Activated CD8-positive, alpha-beta memory T cell treated with anti-CD3 and anti-CD28 coated beads, Interleukin-2, amount 10 ng/mL, durations not matched to agents 7 days and 5 days (primary cell): ENCODE data around the gene ETS1. TPM values are rescaled to one million over a fixed set of nuclear protein-coding genes. Genes with fewer than 3 reads are reported as not detected.

Source experiments
- ATAC-seq: fragments of 150-1000 bp; cut with Tn5 transposase; one replicate; pipeline ENCODE4 v1.10.0; 2021; ENCODE audit warnings: moderate library complexity
- CTCF ChIA-PET: fragments of 350-600 bp; sonication (Branson Sonifier 250); formaldehyde crosslinking; loops from one replicate; lab custom pipeline; 2021; ENCODE audit warnings: antibody characterized with exemption; lab: Charles Lee
- DNase-seq: peaks from one replicate; pipeline ENCODE4 v3.0.0-alpha.2; 2020
- H3K27ac Mint-ChIP-seq: one replicate; pipeline ENCODE4 v1.8.0; 2021; ENCODE audit warnings: mild to moderate bottlenecking, mixed read lengths
- H3K27me3 Mint-ChIP-seq: one replicate; pipeline ENCODE4 v1.8.0; 2021; ENCODE audit warnings: mixed read lengths
- H3K36me3 Mint-ChIP-seq: one replicate; pipeline ENCODE4 v1.8.0; 2021; ENCODE audit warnings: mild to moderate bottlenecking, mixed read lengths
- H3K4me1 Mint-ChIP-seq: one replicate; pipeline ENCODE4 v1.8.0; 2021; ENCODE audit warnings: mixed read lengths
- H3K4me3 Mint-ChIP-seq: one replicate; pipeline ENCODE4 v1.8.0; 2021; ENCODE audit warnings: mild to moderate bottlenecking, moderate library complexity, mixed read lengths
- H3K9me3 Mint-ChIP-seq: one replicate; pipeline ENCODE4 v1.8.0; 2022; ENCODE audit warnings: low read depth, mixed read lengths
- total RNA-seq, 2 experiments: library from RNA; stranded (reverse); gene quantifications; one replicate each; pipeline ENCODE4 v1.2.3, GENCODE V29; 2021

Gene ETS1
- total RNA-seq, 2 experiments from 2014 or later, result 408 to 671 TPM

GRCh38 chr11:128568166-128568778 is 19.1 kb downstream of the ETS1 start:
- CTCF ChIA-PET, result no interaction called here
- H3K36me3 Mint-ChIP-seq, result no peaks in the 10 kb centered on the region
- ATAC-seq, result no peak

GRCh38 chr11:128567130-128567529 is 20.2 kb downstream of the ETS1 start:
- peaks cover 3% of the 10 kb centered on the region for H3K4me1 Mint-ChIP-seq
- H3K4me3 Mint-ChIP-seq, result no peak overlapping the region
- no peaks in the 10 kb centered on the region for H3K27me3 Mint-ChIP-seq
- H3K36me3 Mint-ChIP-seq, result no peaks in the 10 kb centered on the region
- DNase-seq, result no peak
- ATAC-seq, result no peak
- no peaks in the 10 kb centered on the region for H3K9me3 Mint-ChIP-seq
- H3K27ac Mint-ChIP-seq, result no peak overlapping the region
- CTCF ChIA-PET, result no interaction called here

More at GRCh38 chr11:128568166-128568778, 19.1 kb downstream of the ETS1 start:
- Mint-ChIP-seq H3K27ac (no peak overlapping the region), H3K9me3 (no peaks in the 10 kb centered on the region), H3K27me3 (no peaks in the 10 kb centered on the region), H3K4me1 (peaks cover 3% of the 10 kb centered on the region), H3K4me3 (no peak overlapping the region)
- no peak for DNase-seq

- ATAC-seq, result no peak
- Mint-ChIP-seq H3K4me3 (no peak overlapping the region), H3K36me3 (no peaks in the 10 kb centered on the region), H3K27ac (no peak overlapping the region), H3K27me3 (no peaks in the 10 kb centered on the region), H3K4me1 (peaks cover 5% of the 10 kb centered on the region), H3K9me3 (peaks cover 3% of the 10 kb centered on the region)
- no peak for DNase-seq
- CTCF ChIA-PET, result no interaction called here
These were observed 21.5 kb downstream of the ETS1 start for GRCh38 chr11:128565881-128566280.

GRCh38 chr11:128564642-128565245 is 22.6 kb downstream of the ETS1 start:
- CTCF ChIA-PET, result no interaction called here
- no peak overlapping the region for H3K4me3 Mint-ChIP-seq

GRCh38 chr11:128563942-128564641 is 23.3 kb downstream of the ETS1 start:
- Mint-ChIP-seq H3K9me3 (peaks cover 3% of the 10 kb centered on the region), H3K27me3 (no peaks in the 10 kb centered on the region), H3K36me3 (peaks cover under 1% of the 10 kb centered on the region), H3K4me3 (no peak overlapping the region), H3K4me1 (peaks cover 17% of the 10 kb centered on the region), H3K27ac (no peak overlapping the region)
- CTCF ChIA-PET, result no interaction called here
- ATAC-seq (no peak), DNase-seq (no peak)

More at GRCh38 chr11:128564642-128565245, 22.6 kb downstream of the ETS1 start:
- Mint-ChIP-seq H3K9me3 (peaks cover 3% of the 10 kb centered on the region), H3K36me3 (no peaks in the 10 kb centered on the region), H3K27ac (no peak overlapping the region), H3K4me1 (peaks cover 12% of the 10 kb centered on the region), H3K27me3 (no peaks in the 10 kb centered on the region)
- no peak for ATAC-seq
- DNase-seq, result no peak

GRCh38 chr11:128563308-128563707 is 24.1 kb downstream of the ETS1 start:
- Mint-ChIP-seq H3K4me1 (peaks cover 19% of the 10 kb centered on the region), H3K27ac (no peak overlapping the region), H3K4me3 (no peak overlapping the region), H3K36me3 (peaks cover 2% of the 10 kb centered on the region), H3K9me3 (peaks cover 3% of the 10 kb centered on the region), H3K27me3 (no peaks in the 10 kb centered on the region)
- DNase-seq (no peak), ATAC-seq (no peak)
- CTCF ChIA-PET, result no interaction called here

GRCh38 chr11:128559496-128560103 is 27.8 kb downstream of the ETS1 start:
- DNase-seq (no peak), ATAC-seq (no peak)
- CTCF ChIA-PET, result no interaction called here
- Mint-ChIP-seq H3K27ac (no peak overlapping the region), H3K27me3 (no peaks in the 10 kb centered on the region), H3K36me3 (peaks cover 3% of the 10 kb centered on the region), H3K4me3 (no peak overlapping the region), H3K9me3 (peaks cover 3% of the 10 kb centered on the region), H3K4me1 (peaks cover 20% of the 10 kb centered on the region)

GRCh38 chr11:128555606-128556005 is 31.8 kb downstream of the ETS1 start:
- Mint-ChIP-seq H3K27ac (no peak overlapping the region), H3K36me3 (peaks cover 5% of the 10 kb centered on the region), H3K9me3 (no peaks in the 10 kb centered on the region), H3K4me3 (no peak overlapping the region), H3K27me3 (no peaks in the 10 kb centered on the region), H3K4me1 (peaks cover 54% of the 10 kb centered on the region)
- CTCF ChIA-PET, result interaction anchor here (1.2 to 3.8 kb wide), 2 partner anchors 45 to 75 kb away, joined by 3 to 15 read pairs; no protein-coding TSS in a partner anchor
- DNase-seq (no peak), ATAC-seq (no peak)

GRCh38 chr11:128553662-128554362 is 33.5 kb downstream of the ETS1 start:
- Mint-ChIP-seq H3K36me3 (peaks cover 3% of the 10 kb centered on the region), H3K27me3 (no peaks in the 10 kb centered on the region), H3K27ac (peak overlapping the region; percentile 87), H3K4me3 (no peak overlapping the region), H3K4me1 (peaks cover 58% of the 10 kb centered on the region), H3K9me3 (no peaks in the 10 kb centered on the region)
- DNase-seq (no peak), ATAC-seq (no peak)
- CTCF ChIA-PET, result interaction anchor here (0.6 to 3.8 kb wide), 14 partner anchors 11 to 382 kb away, joined by 3 to 15 read pairs (median 4); no protein-coding TSS in a partner anchor

- H3K27ac Mint-ChIP-seq, result peak overlapping the region; percentile 87
- peak overlapping the region; percentile 47 for H3K4me3 Mint-ChIP-seq
- ATAC-seq (peak; percentile 12), DNase-seq (peak; percentile 57)
- H3K27me3 Mint-ChIP-seq, result no peaks in the 10 kb centered on the region
- peaks cover 2% of the 10 kb centered on the region for H3K36me3 Mint-ChIP-seq
- CTCF ChIA-PET, result interaction anchor here (0.8 to 3.8 kb wide), 11 partner anchors 27 to 381 kb away, joined by 3 to 15 read pairs (median 4); no protein-coding TSS in a partner anchor
- H3K9me3 Mint-ChIP-seq, result no peaks in the 10 kb centered on the region
- peaks cover 64% of the 10 kb centered on the region for H3K4me1 Mint-ChIP-seq
These were observed 34.3 kb downstream of the ETS1 start for GRCh38 chr11:128552783-128553661.

GRCh38 chr11:128551611-128552335 is 35.6 kb downstream of the ETS1 start:
- H3K4me1 Mint-ChIP-seq, result peaks cover 71% of the 10 kb centered on the region
- DNase-seq (peak; percentile 71), ATAC-seq (peak; percentile 77)
- peak overlapping the region; percentile 87 for H3K27ac Mint-ChIP-seq
- H3K27me3 Mint-ChIP-seq, result no peaks in the 10 kb centered on the region
- H3K4me3 Mint-ChIP-seq, result peak overlapping the region; percentile 47
- CTCF ChIA-PET, result interaction anchor here (0.8 to 3.8 kb wide), 6 partner anchors 26 to 379 kb away, joined by 3 to 15 read pairs (median 3); no protein-coding TSS in a partner anchor
- no peaks in the 10 kb centered on the region for H3K9me3 Mint-ChIP-seq
- peaks cover 2% of the 10 kb centered on the region for H3K36me3 Mint-ChIP-seq
